AG20443 (cell line): Measurements from ENCODE around the gene EPB42.
"Not testable (repeated sequence)": the region's sequence is repeated elsewhere in the genome, so short reads cannot be mapped to it uniquely, and the experiment has no call there.

ENCODE experiments used
- DNase-seq: peaks from one replicate; pipeline ENCODE4 v3.0.0; 2012; ENCODE audit warnings: low spot score, mixed read lengths

Gene EPB42

DNA sequence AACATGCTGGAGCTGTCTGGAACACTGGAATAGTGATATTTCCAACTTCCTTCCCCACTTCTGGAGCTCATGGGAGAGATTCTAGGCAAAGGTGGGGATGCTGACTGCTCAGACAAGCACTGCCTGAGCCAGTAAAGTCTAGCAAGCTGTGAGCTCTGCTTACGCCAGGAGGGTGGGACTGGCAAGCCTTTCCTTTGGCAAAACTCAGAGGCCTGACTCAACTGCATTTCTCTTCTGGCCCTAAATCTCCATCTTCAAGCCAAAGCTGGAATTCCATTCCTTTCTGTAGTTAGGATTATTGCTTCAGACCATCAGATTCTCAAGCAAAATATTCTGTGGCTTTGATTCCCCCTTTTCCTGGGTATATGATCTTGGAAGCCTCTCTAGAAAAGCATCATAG is 20.3 kb upstream of the EPB42 start:
- DNase-seq = peak; percentile 92

DNA sequence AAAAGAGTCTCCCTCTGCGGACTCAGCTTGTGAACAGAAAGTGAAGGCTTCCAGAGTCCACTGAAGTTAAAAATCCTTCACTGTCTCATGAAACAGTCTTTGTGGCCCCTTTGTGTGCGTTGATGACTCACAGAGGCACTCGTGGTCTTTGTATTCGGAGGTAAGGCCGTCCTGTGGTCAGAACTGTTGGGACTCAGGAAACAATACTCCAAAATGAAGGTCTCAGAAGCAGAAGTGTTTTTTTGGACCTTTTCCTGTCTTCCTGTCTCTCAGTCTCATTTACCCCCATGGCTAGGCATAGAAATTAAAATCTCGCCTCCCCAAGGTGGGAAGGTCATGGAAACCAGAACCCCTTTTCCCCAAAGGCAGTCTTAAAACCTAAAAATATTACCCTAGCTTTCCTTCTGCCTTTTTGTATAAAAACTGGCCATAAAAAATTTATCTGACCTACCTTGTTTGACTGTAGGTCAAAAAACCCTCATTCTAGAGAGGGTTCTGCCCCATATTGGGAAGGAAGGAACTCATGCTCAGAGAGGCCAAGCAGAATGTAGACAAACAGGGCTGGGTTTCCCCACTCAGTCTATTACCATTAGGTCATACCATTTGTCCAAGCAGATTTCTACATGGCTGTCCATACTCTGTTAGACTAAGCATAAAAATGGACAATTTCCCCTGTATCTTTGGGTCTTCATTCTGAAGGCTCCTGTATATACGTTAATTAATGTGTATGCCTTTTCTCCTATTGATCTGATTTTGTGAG is 19.1 kb upstream of the EPB42 start:
- DNase-seq = no peak

DNA sequence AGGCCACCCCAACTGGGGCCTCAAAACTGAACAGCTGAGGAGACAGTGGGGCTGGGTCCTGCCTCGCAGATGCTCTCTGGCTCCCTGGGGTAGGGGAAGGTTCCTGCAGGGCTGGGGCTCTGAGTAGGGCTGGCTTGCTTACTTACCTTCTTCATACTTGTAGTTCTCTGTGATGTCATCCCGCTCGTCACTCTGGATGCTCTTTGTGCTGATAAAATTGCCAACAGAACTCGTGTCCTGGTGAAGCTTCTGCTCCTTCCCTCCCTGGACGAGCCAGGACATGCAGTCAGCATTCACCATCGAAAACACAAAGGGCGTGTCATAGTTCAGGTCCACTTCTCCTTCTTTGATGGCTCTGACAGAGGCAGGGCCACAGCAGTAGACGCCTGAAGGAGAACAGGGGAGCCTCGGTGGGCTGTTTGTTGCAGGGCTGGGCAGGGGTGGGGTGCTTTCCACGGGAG is 17.9 kb upstream of the EPB42 start:
- DNase-seq = no peak

DNA sequence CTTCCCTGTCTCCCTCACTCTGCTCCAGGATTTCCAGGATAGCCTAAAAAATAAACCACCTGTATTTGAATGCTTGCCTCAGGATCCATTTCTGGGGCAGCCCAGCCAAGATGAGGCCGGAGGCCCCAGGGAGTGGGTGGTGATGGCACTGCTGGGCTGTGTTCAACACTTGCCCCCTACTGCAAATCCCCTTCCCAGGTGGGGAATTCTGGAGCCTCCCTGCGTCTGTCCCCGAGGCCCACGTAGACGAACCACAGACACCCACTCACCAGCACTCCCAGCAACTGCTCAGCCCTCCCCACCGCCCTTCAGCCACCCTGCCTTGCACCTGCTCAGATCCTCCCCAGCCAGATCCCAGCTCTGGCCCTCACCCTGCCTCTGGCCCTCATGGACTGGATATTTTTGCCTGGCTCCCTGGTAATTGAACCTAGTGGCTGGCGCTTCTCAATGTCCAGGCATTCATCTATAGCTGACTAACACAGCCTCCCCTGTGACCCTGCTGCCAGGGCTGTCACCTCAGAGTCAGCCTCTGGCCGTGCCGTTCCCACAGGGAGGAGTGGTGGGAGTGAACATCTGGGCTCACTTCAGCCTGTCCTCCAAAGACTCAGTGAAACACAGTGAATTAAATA is 17.1 kb upstream of the EPB42 start:
- no peak for DNase-seq

- DNase-seq = no peak
These were observed 14.7 kb upstream of the EPB42 start for GRCh38 chr15:43235536-43235935.

DNA sequence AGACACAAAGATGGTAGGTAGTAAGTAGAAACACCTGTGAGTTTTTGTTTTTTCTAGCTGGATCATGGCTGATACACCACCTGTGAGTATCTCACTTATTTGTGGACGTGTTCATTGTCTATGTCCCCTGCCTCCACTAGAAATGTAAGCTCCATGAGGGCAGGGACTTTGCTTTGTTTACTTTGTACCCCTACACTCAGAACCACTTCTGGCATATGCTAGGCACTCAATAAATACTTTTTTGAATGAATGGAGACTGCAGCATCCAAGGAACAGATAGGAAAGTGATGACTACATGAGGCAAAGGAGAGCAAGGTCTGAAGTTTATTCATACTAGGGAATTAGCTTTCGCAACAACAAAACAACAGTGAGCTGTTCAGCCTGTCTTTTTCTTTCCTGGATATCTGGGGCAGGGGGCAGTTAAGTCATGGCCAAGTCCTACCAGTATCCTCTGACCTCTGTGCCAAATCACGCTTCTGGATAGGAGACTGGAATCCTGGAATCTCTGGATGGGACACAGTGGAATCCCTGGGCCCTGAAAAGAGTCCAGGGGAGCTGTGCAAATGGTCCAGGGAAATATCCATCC is 11.6 kb upstream of the EPB42 start:
- DNase-seq = no peak

GRCh38 chr15:43230640-43231115 is 9.9 kb upstream of the EPB42 start:
- peak; percentile 86 for DNase-seq

DNA sequence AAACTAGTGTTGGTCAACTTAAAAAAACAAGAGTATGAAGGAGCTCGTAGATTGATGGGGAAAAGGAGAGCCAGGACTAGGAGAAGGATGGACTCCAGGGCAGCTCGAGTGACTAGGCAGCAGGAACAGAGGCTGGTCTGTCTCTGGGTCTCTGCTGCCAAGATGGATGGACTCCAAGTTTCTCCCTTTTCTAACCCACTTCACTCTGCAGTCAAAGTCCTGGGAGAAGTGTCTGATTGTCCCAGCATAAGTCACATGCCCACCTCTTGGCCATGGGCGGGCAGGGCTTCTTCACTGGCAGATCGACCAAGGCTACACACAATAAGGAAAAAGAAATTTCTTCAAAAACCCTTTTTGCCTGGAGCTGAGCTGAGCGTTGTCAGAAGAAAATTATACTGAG is 9.2 kb upstream of the EPB42 start:
- no peak for DNase-seq

DNA sequence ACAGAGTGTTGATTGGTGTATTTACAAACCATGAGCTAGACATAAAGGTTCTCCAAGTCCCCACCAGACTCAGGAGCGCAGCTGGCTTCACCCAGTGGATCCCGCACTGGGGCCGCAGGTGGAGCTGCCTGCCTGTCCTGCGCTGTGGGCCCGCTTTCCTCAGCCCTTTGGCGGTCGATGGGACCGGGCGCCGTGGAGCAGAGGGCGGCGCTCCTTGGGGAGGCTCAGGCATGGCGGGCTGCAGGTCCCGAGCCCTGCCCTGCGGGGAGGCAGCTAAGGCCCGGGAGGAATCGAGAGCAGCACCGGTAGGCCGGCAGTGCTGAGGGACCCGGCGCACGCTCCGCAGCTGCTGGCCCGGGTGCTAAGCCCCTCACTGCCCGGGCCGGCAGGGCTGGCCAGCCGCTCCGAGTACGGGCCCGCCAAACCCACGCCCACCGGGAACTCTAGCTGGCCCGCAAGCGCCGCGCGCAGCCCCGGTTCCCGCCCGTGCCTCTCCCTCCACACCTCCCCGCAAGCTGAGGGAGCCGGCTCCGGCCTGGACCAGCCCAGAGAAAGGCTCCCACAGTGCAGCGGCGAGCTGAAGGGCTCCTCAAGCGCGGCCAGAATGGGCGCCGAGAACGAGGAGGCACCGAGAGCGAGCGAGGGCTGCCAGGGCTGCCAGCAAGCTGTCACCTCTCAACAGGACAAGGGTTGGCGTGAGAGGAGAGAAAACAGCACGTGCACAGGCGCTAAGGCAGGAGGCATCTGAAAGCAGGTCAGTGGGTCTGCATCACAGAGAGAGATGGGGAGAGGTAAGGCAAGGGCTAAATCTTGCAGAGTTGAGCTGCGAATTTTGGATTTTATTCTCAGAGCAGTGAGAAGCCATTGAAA is 5.9 kb upstream of the EPB42 start:
- no peak for DNase-seq

DNA sequence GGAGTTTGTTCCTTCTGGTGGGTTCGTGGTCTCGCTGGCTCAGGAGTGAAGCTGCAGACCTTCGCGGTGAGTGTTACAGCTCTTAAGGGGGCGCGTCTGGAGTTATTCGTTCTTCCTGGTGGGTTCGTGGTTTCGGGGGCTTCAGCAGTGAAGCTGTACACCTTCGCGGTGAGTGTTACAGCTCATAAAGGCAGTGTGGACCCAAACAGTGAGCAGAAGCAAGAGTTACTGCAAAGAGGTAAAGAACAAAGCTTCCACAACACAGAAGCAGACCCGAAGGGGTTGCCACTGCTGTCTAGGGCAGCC is 5.1 kb upstream of the EPB42 start:
- not testable (repeated sequence) for DNase-seq

DNA sequence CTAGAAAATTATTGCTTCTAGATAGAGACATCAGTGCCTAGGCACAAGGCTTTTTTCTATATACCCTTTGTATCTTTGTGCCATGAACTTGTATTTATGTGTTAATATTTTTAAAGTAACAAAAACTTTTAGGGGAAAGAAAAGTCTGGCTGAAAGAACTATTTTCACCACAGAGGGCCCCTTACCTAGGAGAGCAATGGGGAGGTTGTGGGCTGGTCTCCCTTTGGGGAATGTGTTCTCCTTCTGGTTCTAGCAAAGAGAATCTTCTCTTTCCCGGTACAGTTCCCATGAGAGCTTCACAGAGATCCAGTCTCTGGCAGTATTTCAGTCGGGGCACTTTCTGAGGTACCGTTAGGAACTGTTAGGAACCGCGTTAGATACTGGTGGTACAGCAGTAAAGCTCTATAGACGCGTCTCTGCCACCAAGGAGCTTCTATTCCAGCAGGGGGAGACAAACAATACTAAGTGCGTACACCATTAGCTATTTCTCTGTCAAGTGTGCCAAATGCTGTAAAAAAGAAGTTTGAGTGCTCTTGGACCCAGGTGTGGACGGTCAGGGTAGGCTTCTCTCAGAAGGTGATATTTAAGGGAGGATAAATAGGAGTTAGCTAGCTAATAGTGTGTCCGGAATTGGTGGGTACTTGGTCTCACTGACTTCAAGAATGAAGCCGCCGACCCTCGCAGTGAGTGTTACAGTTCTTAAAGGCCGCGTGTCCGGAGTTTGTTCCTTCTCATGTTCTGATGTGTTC is 4.6 kb upstream of the EPB42 start:
- peak; percentile 74 for DNase-seq

DNA sequence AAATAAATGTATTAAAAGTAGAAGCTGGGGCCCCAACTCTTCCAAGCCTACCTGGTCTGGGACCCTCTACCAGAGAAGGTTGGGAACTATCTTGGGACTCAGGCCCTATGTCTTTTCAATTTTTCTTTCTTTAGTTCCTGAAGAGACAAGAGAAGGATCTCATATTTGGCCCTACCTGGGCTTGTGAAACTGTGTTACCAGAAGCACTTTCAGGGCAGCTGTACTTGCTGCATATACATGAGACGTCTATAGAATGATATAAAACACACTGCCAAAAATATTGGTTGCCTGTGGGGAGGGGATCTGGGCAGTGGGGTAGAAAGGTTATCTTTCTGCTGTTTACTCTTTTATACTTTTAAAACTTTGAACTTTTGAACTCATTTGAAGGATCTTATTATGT is 604 bp upstream of the EPB42 start:
- DNase-seq = no peak

DNA sequence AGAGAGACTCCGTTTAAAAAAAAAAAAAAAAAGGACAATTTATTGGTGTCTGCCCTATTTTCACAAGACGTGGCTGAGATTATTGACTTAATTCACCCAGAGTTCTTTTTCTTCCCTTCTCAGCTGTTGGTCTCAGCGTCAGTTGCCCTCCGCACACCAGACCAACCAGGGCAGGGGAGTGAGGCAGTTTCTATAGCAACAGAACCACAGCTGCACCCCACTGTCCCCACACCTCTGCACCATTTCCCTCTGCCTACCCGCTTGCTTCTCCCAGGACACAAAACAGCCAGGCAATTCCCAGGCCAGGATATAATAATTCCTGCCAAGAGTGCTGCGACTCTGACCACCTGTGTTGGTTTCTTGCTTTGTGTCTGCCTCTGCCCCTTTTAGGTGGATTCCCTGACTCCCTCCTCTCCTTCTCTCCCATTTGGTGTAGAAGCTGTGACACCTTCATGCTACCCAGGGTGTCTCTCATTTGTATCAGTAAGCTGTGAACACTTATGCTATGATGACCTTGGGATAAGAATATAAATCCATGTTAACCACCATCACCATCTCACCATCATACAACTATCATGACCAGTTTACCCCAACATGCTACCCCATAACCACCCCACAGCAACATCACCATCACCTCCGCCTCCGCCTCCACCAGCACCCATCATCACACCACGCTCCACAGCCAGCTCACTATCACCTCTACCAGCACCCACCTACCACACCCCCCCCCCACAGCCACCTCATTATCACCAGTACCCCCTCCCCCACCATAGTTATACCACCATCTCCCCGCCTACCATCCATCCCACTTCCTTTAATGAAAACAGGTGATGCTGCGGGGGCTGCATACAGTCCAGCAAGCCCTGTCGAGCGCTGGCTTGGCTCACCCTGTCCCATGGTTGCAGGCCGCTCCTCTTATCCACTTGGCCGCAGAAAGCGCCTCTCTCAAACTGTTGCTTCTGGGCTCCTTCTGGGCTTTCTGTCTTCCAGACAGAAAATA is 589 bp downstream of the EPB42 start:
- DNase-seq = no peak

DNA sequence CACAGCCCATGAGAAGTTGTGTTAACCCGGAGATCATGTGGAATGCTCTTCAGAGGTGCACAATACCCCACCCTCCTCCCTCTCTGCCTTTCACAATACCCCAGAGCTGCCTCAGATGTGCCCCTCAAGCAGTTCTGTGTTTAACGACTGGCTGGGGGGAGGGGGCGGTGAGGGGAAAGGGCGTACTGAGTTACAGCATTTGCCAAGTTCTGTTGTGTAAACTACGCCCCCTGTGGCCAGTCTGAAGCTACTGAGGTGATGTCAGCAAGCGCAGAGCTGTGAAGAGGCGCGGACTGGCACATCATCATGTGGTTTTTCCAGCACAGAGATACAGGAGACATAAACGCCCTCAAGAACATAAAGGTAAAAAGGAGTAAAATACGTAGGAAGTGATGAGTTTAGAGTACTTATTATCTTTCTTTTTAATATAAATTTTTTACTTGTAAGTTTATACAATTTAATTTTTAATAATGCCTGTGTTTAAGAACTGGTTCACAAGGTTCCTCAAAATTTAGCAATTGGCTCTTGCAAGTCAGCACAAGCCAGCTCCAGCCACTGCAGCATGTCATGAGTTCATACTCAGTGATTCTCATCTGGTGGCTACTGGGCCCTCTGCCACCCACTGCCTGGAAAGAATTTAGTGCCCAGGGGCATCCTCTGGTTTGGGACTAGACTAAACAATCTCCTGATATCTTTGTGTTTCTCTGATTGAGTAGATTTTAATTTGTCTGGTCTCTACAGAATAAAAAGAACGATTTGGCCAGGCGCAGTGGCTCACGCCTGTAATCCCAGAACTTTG is 1.7 kb downstream of the EPB42 start:
- peak; percentile 60 for DNase-seq

- DNase-seq = peak; percentile 43
These were observed 4.9 kb downstream of the EPB42 start for GRCh38 chr15:43215961-43216360.

GRCh38 chr15:43214592-43215295 is 6.1 kb downstream of the EPB42 start:
- DNase-seq = no peak

- DNase-seq = no peak
These were observed 6.6 kb downstream of the EPB42 start for GRCh38 chr15:43214169-43214568.

DNA sequence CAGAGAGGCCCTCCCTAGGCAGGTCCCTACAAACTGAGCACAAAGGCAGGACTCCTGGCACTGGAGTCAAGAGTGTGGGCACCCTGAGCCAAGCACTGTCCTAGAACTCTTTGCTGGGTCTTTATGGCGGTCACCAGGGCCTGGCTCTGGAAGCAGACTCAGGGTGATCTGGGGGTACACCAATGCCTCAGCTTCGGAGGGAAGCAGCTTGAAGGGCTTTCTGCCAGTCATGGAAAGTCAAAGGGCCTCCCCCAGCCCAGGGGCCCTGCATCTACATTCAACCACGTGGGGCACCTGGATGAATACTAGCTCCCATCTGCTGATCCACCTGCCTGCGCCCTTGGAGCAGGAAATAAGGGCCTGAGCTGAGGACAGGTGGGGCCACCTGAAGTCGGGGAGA is 7.4 kb downstream of the EPB42 start:
- DNase-seq = no peak

DNA sequence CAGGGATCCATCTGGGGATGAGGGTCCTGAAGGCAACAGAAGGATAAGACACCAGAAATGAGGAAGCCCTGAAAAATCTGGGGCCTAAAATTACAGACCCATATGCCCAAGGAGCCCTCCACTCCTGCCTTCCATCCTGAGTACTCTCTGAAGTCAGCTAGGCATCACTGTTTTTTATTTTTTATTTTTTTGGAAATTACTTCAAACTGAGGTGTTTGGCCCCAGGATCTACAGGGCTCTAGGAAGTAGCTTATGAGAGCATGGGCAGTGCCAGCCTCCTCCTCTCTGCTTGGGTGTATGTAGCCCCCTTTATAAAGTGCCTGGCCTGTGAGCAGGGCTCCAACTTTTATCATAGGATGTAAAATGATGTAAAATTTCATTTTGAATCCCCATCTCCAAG is 7.9 kb downstream of the EPB42 start:
- DNase-seq = no peak
